Tibial nerve (tissue), 4 donors: ENCODE data around the gene FGD1.

Source experiments
- EP300 ChIP-seq, 2 donors: sonication (generic); formaldehyde crosslinking; IDR thresholded peaks; one replicate each; pipeline ENCODE4 v1.6.1; 2017; ENCODE audit warnings: antibody characterized with exemption in 2 of 2, mild to moderate bottlenecking in 1 of 2
- POLR2A ChIP-seq, 2 donors: fragments of 450-650 bp; IDR thresholded peaks; one replicate each; pipeline ENCODE4 v1.6.1; 2017; ENCODE audit warnings: antibody characterized with exemption in 2 of 2, mild to moderate bottlenecking in 2 of 2, moderate library complexity in 2 of 2
- TF ChIP-seq, protein P1 (sequence below), 5 experiments: fragments of 200-600 bp in 3 of 5; fragments of 450-650 bp in 2 of 5; sonication (generic) in 3 of 5; IDR thresholded peaks; one replicate each; pipeline ENCODE4 v1.5.1; 2016 to 2019; ENCODE audit warnings: antibody characterized with exemption in 5 of 5, mild to moderate bottlenecking in 3 of 5, moderate library complexity in 2 of 5

DNA sequence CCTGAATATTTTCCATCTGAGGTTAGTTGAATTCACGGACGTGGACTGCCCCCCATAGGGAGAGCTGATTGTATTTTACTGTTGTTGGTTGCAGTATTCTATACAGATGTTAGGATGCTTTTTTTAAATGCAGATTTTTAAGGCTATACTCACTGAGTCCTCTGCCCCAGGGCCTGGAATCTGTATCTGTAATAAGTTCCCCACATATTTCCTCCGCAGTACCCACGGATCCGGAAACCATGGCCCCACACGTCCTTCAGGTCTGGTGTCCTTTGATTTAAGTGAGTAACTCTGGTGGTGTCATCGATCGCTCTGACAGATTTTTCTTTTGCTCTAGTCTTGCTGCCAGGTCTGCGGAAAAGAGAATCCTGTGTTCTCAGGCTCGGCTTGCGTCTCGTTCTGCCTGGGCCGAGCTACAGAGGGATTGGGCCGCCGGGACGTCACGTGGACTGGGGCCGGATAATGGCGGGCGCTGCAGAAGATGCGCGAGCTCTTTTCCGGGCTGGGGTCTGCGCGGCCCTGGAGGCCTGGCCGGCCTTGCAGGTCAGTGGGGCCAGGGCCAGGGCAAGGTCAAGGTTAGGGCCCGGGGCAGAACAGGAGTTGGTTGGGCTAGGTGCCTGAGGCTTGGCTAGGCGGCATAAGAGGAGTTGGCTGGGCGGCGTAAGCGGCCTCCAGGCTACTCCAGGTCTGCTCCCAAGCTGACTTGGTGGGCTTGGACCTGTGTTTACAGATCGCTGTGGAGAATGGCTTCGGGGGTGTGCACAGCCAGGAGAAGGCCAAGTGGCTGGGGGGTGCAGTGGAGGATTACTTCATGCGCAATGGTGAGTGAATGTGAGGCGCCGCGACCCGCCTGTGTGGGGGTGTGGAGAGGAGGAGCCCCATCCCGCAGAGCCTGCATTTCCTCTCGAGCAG is 55.8 kb downstream of the FGD1 start, which contains the start of gene TSR2:
- TF ChIP-seq, protein P1, sequence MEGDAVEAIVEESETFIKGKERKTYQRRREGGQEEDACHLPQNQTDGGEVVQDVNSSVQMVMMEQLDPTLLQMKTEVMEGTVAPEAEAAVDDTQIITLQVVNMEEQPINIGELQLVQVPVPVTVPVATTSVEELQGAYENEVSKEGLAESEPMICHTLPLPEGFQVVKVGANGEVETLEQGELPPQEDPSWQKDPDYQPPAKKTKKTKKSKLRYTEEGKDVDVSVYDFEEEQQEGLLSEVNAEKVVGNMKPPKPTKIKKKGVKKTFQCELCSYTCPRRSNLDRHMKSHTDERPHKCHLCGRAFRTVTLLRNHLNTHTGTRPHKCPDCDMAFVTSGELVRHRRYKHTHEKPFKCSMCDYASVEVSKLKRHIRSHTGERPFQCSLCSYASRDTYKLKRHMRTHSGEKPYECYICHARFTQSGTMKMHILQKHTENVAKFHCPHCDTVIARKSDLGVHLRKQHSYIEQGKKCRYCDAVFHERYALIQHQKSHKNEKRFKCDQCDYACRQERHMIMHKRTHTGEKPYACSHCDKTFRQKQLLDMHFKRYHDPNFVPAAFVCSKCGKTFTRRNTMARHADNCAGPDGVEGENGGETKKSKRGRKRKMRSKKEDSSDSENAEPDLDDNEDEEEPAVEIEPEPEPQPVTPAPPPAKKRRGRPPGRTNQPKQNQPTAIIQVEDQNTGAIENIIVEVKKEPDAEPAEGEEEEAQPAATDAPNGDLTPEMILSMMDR (IDR thresholded peaks at IDR 0.05): peak in 1 of 5 experiments; percentile 10
- TF ChIP-seq POLR2A (IDR thresholded peaks at IDR 0.05) (peak; percentile 18 to 59), EP300 (IDR thresholded peaks at IDR 0.05) (peak in 1 of 2 donors; percentile 83)
